NCI-H1105 treated with DMSO at 0.1 percent for 48 hours (cell line): ENCODE data around the gene HSF5.
"Not testable (repeated sequence)": the region's sequence is repeated elsewhere in the genome, so short reads cannot be mapped to it uniquely, and the experiment has no call there.

Experiments
- DNase-seq: peaks from one replicate; lab custom pipeline; 2025; lab: John Stamatoyannopoulos, UW

The HSF5 gene

DNA sequence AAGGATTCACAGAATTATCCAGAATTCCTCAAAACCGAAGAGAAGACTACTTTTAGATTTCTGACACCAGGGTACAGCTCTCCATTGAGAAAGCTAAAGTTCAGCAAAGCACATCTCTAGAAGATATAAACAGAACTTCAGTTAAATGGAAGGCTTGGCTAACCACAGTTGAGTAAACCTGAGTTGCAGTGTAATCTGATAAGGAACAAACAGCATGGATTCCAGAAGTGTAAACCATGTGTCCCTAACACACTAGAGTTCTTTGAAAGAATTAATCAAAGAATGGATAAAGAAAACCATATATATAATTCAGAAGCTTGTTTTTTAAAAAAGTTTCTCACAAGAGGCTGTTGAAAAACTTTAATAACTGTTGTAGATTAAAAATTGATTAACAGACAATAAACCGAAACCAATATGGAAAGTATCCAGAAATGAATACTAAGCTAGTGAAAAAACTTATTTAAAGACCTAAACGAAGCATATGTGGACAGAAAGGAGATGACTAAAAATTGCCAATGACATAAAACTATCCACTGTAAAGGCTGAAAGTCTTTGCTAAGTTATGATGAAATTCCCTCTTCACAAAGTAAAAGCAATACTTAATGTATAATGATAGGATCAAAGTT, 75.1 kb downstream of the HSF5 start:
- DNase-seq, result no peak

DNA sequence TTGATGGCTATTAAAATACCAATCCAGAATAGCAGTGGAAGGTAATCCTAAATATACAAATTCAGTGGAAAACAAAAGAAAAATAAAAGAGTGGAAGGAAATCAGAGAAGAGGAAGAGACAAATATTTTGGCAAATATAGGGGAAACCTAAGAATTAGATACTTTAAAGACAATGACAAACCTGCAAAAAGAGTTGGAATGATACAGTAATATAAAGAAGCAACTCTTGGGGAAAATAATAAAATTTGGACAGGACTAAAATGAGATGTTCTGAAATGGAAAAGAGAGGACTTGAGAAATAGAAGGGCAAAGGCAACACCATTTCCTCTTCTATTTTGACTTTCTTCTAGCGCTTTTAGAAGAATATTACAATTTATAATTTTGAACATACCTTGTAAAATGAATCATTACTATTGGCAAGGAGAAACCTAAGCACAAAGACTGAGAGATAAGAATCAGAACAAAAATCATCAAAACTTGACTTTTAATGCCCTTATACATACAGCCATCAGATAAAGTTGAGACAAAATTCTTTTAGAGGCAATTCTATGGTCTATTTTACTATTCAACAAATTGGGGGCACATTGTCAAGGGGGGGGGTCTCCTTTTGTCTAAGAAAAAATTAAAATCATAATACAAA, 76.0 kb downstream of the HSF5 start:
- no peak for DNase-seq

DNA sequence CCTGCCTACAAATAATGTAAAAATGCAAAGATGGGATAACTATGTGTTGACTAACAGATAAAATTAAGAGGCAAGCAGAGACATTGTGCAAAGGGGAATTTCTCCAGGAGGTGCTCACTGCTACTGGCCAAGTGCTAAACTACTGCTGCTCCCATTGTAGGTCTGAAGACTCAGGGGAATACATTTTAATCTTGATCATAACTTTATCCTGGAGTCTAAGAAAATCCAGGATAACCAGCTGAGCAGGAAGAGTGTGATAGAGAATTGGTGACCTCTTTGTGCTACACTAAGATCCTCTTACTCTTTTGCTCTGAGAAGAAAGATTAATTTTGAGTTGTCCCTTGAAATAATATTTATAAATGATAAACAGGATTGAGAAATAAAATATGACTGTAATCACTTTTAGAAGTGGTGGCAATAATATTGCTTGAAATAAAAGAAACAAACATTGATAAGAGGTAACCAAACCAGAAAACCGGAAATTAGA, 76.8 kb downstream of the HSF5 start:
- no peak for DNase-seq

DNA sequence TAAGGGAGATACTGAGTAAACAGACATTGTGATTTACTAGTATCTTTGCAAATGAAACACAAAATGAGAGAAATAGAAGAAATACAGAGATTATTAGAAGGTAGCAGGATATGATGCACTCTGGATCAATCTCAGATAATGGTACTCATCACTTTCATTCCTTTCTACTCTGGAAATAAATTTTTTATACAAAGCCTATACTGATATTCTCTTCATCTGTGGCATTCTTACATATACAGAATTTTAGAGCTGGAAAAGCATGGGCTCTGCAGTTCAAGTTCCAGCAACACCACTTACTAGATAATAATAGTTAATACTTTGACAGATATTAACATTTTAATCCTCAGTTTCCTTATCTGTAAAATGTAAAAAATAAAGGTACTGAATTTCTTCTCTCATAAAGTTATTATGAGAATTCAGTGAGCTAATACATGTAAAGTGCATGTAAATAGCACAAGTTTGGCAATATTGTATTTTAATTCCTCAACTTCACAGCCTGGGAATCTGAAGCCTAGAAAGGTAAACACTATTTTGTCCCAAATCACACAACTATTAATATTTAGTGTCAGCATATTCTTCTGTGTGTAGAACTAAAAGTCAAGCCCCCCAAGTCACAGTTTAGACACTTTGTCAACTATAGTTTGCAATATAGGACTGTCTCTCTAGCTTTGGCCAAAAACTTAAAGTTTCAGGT, 77.3 kb downstream of the HSF5 start:
- DNase-seq, result no peak

DNA sequence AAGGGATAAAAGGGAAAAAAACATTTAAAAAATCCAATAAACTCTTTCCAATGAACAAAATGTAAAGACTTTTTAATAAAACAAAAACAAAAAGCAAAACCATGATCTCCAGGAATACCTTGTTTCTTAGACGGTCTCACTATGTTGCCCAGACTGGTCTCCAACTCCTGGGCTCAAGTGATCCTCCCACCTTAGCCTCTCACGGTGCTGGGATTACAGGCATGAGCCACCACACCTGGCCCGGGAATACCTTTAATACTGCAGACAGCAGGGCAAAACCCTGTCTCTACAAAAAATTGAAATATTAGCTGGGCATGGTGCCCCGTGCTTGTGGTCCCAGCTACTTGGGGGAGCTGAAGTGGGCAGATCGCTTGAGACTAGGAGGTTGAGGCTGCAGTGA, 78.8 kb downstream of the HSF5 start:
- no peak for DNase-seq

DNA sequence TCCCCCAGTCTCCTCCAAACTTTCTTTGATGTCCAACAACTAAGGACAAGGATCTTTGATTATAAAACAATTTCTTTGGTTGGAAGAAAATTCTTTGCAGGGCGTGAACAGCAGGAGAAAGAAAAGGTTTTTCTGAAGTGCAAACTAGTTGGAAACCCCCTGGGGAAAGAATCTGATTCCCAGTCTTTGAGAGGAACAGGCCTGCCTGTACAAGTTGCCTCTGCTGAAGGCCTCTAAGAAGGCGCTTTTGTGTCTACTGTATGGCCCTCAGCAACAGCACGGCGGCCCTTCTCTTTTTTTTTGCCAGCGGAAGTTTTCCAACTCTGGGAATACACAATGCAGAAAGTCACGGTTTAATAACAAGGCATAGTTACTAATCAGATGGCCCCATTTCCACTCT, 84.9 kb downstream of the HSF5 start:
- peak; percentile 13 for DNase-seq

DNA sequence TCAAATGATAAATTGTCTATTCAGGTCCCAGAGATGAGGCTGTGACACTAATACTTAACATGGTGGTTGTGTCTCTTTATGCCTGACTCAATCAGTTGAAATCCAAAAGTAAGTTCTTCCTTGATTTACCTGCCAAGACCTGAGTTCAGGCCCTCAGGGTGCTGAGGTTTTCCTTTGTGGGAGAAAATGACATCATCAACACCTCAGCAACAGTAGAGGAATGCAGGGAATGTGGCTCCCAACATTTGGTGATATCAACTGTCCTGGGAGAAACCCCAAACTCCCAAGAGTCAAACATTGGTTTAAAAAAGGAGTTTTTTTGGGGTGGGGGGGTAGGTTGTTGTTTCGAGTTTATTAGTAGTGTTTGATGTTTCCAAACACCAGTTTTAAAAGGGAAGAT, 85.5 kb downstream of the HSF5 start:
- DNase-seq, result no peak

DNA sequence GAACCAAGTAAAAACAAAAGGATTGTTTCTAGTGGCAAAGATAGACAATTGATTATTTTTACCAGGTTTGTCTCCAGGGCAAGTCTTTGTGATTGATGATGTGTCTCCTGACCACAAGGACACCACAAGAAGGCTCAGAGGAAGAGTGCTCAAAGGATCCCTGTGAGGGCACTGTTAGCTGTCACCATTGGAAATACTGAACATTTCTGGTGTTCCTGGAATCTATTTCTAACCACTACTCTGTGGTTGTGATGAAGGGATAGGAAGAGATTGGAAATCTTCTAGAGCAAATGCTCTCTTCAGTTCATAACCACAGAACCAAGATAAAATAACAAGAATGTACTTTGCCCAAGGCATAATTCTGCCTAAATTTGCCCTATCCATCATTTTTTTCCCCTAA, 86.2 kb downstream of the HSF5 start:
- DNase-seq, result no peak

DNA sequence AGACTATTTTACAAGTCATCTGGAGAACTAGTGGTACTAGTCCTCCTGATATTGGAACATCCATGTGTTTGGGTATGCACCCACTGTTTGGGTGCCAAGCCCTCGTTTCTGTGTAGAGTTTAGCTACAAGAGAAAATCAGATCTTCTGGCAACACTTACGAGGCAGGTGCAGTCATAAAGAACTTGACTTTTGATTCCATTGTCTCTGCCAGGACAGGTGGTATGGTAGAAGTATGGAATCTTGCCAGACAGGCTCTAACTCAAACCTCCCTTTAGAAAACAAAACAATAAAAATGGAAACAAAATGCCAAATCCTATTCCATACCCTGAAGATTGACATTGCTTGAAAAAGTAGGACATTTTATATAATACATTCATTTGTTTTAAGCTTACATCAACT, 86.9 kb downstream of the HSF5 start:
- DNase-seq, result peak; percentile 93

DNA sequence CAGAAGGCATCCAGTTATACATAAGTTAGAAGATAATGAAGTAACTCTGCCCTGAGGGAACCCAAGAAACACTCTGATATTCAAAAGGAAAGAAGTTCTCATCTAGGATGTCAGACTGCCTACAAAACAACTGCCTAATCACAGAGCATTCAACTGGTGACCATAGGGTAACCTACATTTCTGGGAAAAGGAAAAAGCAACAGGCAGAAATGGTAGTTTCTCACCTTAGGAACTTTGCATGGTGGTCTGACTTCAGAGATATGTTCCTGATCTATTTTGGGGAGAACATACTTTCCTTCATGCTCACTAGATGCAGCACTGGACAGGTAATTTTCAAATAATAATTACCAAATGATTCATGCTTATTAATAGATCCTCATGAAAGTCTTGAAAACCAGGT, 87.4 kb downstream of the HSF5 start:
- no peak for DNase-seq

DNA sequence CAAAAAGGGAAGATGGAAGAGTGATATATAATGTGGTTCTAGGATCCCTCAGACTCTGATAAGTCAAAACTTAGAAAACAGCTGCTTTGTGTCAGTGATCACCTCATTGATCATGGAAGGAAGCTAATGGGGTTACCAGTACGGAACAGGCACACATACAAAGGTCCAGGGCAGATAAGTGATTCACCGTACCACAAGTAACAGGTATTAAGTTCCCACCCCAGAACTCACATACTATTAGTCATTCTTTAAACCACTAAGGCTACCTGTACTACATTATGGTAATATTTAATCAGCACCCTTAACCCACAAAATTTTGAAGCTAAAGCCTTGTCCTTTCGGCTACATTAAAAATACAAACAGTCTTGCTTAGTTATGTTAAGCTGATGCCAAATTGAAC, 88.2 kb downstream of the HSF5 start:
- DNase-seq, result no peak

DNA sequence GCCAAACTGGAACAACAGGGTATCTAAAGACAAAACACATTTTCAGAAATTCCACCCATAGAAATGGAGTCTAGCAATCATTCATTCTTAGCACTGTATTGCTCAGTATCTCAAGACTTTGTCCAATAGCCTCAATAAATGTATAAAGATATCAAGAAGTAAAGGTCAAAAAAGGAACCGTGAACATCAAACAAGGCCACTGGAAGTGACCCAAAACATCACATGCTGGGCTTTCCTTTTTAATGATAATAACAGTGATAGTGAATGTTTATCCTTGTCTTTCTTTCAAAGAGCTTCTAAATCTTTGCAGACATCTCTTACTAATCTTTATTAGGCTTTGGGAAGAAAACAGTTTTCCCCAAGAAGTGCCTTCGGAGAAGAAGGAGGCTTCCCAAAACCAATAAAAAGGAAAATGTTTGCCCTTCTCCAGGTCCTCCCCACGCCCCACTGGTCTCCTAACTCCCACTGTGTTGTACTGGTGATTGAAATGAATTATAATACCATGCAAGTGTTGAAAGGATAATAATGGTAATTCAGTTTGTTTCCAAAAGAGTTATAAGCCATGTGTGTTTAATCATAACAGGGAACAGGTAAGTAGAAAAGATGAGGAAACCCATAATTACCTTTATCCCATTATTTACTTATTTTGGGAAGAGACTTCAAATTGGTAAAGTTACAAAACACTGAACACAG, 89.5 kb downstream of the HSF5 start:
- DNase-seq, result no peak

DNA sequence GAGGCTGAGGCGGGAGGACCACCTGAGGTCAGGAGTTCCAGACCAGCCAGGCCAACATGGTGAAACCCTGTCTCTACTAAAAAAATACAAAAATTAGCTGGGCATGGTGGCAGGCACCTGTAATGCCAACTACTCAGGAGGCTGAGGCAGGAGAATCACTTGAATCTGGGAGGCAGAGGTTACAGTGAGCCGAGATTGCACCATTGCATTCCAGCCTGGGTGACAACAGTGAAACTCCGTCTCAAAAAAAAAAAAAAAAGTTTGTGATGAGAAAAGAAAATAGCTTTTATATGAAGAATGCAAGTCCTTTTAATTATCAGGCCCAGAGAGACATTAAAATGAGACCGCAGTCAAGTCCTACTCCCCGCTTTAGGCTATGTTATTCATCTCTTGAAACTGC, 90.8 kb downstream of the HSF5 start:
- DNase-seq, result not testable (repeated sequence)

DNA sequence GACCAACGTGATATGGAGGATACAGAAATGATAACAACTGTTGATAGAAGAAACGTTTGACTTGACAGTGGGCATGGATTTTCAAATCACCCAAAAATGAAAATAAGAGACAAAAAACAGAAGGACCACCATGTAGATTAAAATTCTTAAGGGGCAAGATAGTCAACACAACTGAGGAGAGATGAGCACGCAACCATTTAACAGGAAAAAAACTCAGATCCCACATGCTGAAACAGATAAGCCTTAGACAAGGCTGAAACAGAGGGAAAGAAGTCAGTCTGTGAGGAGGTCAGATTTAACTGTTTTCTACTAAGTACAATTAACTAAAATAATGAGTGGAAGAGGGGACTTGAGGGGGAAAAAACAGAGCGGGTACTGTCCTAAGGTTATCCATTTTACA, 92.0 kb downstream of the HSF5 start:
- DNase-seq, result no peak

DNA sequence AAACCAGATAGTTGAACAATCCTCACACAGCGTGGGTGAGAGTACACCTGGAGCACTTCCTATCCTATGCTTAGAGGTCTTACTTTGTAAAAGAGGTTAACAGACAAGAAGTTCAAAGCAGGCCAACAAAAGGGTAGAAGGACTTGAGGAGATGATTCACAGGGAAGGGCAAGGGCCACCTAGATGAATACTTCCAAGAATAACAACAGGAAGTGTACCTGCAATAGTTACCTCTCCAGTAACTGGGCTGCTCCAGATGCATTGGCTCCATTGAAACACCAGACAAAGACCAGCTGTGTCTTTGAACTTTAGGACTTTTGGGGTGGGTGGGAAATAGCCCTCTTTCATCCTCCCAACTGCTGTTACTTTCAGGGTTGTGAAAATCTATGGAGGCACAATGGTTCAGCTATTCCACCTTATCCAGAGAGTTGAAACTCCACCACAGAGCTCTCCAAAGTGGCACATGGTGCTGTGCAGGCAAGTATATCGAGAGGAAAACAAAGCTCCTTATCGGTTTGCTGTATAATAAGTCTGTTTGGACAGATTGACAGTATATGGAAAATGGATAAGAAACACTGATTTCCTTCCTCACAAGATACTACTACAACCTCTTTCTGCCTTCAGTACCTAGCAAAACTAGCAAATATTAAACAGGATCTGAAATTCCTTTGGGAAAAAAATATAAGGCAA, 93.5 kb downstream of the HSF5 start:
- no peak for DNase-seq

DNA sequence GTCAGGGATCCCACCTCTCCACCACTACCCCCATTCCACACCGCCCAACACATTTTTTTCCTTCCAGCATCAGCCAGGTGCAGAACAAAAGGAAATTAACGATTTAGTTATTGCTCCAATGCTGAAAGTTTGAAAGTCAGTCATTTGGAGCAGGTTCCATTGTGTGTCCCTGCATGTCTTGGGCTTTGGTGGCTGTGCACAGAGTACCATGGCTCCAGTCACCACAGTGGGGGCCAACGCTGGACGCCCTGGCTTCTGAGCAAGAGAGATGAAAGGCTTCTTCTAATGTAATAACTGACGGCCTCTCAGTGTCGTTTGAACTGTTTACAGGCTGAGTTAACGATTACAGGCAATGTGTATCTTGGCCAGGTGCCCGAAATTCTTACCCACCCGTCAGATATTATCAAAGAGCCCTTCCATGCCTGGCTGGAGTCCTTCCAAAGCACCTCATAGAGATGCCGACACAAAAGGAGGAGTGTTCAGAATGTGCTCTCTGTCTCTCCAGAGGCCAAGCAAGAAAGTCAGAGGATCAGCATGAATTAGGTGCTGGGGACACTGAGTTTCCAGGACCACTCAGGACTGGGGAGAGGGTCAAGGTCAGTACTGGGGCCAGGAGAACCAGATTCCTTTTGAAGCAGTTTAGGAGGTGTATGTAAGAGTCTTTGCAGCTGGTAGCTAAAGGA, 96.8 kb downstream of the HSF5 start:
- peak; percentile 98 for DNase-seq

DNA sequence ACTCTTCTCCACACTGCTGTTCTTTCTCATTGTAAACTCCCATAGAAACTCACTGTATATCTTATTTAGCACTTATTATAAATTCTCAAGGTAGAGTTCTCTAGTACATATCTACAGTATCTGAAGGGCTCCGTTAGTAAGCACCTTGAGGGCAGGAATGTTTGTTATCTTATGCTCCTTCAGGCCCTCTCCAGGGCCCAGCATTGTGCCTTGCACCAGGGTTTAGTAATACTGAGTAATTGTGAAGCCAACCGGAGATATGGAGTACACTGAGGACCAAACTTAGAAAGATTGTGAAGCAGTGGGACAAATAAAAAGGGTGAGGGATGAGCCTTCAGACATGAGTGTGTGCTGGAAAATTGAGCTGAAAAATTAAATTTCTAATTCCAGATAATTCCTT, 97.3 kb downstream of the HSF5 start:
- DNase-seq, result no peak

DNA sequence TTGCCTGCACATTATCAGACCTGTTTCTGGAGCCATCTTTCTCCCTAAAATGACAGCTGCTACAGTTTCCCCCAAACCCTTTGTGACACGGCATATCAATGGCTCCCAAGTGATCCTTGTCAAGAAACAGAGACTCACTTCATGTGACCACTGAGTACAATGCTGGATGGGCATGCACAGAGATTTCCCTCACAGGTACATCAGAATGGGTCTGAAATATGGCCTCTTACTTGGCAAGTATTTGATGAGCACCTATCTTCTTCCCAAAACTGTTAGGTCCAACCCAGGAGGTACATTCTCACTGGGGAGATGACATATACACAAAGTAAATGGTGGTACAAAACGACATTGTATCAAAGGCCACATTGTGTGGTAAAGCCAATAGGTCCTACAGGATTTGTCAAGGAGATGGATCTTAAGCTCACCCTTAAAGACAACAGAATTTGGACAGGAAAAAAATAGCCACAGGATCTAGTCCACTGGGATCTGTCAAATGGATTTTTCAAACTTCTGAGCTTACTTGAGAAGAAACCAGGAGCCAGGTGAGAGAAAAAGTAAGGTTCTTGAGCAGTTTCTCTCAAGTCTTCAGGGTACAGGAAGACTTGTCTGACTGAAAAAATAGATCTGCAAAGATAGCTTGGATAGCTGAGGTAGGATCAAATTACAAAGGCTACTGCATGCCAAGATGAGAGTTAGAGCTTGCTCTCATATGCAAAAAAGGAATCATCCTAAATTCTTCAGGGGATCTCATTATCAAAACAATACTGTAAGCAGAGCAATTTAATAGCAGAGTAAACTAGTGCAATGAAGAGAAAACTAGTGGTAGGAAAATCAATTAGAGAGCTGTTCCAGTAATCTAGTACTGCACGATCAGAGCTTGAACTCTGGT, 99.7 kb downstream of the HSF5 start:
- no peak for DNase-seq

DNA sequence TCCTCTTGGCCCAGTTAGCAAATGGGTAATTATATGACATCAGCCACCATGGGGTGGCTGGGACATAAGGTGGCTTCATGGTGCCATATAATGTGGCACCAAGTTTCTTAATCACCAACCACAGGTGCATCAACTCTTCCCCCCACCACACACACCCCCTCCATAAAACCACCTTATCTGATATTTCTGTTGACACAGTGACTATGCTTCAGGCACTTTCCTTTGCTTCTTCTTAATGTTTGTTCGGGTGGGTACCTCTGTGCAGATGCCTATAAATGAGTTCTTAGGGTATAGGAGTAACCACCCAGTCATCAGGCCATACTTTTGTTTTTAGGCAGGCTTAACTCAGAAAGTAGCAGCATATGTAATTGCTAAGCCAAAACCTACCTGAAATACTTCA, 100.4 kb downstream of the HSF5 start:
- DNase-seq, result no peak

DNA sequence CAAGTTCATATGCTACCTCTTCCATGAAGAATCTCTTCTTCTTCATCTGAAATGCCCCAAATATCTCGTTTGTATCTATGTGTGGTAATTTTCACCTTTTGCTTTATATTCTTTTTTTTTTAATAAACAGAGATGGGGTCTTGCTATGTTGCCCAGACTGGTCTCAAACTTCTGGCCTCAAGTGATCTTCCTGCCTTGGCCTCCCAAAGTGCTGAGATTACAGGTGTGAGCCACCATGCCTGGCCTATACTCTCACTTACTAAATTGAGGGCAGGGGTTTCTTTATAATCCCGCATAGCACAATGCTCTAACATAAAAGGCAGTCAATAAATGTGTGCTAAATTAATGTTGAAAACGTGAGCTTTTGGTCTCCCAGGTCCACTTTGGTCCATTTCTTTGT, 101.5 kb downstream of the HSF5 start:
- no peak for DNase-seq
